C4-2B (cell line): ENCODE results near the gene SEMA4D.

Source experiments
- H3K27ac ChIP-seq: fragments of 450-650 bp; 2 replicates; pipeline ENCODE4 v1.5.1; 2017
- CTCF ChIP-seq: fragments of 450-650 bp; conservative IDR thresholded peaks from 2 replicates; pipeline ENCODE4 v1.5.1; 2017; ENCODE audit warnings: mild to moderate bottlenecking
- ZFX ChIP-seq: fragments of 450-650 bp; IDR thresholded peaks from 2 replicates; pipeline ENCODE4 v1.6.1; 2017

The SEMA4D gene

GRCh38 chr9:89462199-89462598, 35.7 kb downstream of the SEMA4D start:
- no peak overlapping the region for H3K27ac ChIP-seq
- no peak for TF ChIP-seq ZFX
- no peak for TF ChIP-seq CTCF

DNA sequence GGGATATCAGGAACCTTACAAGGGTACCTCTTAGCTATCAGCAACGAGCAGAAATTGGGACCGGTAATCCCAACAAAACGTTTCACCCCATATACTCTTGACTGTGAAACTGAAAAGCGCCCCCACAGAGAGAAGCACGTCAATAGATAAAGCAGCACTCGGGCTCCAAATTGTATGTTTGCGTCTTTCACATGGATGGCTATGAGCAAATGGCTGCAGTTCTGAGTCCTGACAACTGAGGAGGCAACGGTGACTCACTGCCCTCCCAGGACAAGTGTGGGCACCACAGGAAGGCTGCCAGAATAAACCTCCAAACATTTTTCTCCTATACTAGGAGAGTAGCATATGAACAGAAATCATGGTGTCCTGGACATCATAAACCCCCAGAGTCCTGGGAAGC, 36.6 kb downstream of the SEMA4D start:
- TF ChIP-seq CTCF (no peak), ZFX (no peak)
- H3K27ac ChIP-seq, result no peak overlapping the region

- TF ChIP-seq ZFX (no peak), CTCF (no peak)
- no peak overlapping the region for H3K27ac ChIP-seq
These were observed 37.4 kb downstream of the SEMA4D start for GRCh38 chr9:89460551-89460950.

DNA sequence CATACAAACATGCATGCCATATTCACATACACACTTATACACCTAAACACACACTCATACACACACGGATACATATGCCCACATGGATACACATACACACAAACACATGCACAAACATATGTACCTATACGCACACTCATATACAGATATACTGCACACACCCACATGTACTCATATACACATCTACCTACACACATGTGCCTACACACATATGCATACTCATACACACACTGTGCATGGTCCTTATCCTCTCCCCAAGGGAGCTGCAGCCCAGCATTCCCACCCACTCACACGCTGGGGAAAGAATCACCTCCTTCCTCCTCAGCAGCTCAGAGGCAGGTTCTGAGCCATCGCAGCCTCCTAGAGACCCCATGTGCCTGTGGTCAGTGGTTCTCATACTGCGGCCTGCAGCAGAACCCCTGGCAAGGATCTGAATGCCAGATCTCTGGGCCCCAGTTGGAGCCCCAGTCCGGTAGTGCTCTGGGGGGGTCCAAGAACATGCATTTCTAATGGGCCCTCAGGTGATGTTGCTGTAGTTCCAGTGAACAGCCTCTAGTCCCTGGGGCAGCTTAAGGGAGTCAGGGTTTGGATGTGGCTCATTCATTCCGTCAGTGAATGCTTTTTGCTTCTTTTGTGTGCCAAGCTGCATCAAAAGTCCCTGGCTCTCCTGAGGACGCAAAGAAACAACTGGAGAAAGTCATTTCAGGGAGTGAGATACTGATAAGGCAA, 39.0 kb downstream of the SEMA4D start:
- TF ChIP-seq CTCF (no peak), ZFX (no peak)
- no peak overlapping the region for H3K27ac ChIP-seq

DNA sequence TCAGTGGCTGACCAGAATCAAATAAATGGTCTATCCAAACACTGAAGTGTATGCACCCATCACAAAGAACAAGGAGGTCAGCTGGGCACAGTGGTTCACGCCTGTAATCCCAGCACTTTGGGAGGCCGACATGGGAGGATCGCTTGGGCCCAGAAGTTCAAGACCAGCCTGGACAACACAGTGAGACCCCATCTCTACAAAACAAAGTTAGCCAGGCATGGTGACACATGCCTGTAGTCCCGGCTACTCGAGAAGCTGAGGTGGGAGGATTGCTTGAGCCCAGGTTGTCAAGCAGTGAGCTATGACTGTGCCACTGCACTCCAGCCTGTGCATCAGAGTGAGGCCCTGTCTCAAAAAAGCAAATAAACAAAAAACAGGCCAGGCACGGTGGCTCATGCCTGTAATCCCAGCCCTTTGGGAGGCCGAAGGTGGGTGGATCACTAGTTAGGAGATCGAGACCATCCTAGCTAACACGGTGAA, 40.5 kb downstream of the SEMA4D start:
- H3K27ac ChIP-seq, result no peak overlapping the region
- TF ChIP-seq ZFX (no peak), CTCF (no peak)

DNA sequence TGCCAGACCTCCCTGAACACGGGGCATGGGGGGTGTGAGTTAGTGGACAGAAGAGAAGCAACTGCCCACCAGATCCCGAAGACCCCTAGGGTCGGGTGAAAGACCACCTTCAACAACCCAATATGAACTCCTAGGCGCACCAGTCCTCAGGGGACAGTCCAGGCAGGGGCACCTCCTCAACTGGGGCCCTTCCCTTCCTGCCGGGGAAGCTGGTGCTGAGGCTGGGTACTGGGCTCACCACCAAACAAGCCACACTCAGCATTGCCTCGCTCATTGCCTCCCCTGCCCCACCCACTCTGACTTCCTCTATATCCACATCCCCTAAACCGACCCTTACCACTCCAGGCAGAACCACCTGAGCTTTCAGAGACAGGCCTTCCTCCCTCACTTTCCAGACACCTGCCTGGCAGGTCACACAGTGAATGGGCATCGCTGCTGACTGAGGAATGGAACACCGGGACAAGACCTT, 42.5 kb downstream of the SEMA4D start:
- TF ChIP-seq ZFX (no peak), CTCF (no peak)
- H3K27ac ChIP-seq, result no peak overlapping the region

DNA sequence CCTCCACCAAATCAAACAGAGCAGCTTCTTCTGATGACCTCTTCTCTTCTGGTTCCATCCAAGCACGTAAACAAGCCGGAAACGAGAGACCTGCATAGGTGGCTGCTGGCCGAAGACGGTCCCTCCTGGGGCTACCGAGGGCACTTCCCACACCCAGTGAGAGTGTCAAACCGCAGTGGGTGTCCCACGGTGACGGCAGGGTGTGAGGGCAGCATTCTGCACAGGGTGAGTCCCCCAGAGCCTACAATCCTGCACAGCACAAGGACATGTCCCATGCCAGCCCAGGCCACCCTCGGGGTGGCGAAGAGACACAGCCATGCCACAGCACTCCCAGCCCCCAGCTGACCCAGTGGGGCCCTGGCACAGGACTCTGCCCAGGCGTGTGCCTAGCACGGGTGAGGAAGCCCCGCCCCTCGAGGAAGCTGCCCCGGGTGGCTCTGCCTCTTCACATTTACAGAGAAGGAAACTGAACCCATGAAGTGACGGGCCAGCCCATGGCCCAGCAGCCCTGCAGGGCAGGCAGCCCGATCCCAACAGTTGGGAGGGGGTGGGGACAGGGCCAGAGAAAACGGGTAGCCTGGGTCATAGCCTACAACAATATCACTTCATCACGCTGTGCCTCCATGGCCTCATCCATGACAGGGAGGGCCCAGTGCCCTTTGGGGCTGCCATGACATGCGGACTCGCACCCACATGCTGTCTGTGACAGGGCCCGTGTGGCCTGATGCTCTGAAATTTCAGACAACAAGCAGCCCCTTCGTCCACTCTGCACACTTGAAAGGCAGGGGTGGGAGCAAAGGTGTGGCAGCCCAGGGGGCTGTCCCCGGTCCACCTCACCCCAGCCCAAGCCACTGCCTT, 43.2 kb downstream of the SEMA4D start:
- no peak overlapping the region for H3K27ac ChIP-seq
- no peak for TF ChIP-seq ZFX
- no peak for TF ChIP-seq CTCF
